IPS DF 4.7 (cell line): Measurements from ENCODE around the gene SLC25A5.
"Not testable (repeated sequence)": the region's sequence is repeated elsewhere in the genome, so short reads cannot be mapped to it uniquely, and the experiment has no call there.

Experiments
- DNase-seq: peaks from one replicate; pipeline ENCODE4 v3.0.0-alpha.2; 2013; ENCODE audit warnings: low spot score; ENCODE audit errors: extremely low read depth

The SLC25A5 gene

GRCh38 chrX:119467842-119468550 lies at the start of gene SLC25A5:
SLC25A5 (plus strand) TSS chrX:119468444; CDS start chrX:119468516, 72 bp downstream.
- no peak for DNase-seq

DNA sequence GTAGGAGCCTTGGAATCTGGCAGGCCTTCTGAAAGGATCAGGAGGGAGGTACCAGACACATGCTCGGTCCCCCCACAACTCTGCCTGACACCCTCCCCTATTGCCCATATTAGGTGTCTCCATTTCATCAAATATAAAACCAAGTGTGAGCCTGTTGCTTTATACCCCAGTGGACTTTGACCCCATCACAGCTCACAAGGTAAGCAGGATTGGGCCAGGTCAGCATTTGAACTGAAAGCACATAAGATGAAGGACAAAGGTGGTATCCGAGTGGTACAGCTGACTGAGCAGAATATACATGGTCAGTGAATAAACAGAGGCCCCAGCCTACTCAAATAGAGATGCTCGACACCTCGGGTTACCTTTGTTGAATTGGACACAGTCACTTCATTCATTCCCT lies 49.1 kb upstream of the SLC25A5 start:
- no peak for DNase-seq

GRCh38 chrX:119419898-119420297 lies 48.3 kb upstream of the SLC25A5 start:
- no peak for DNase-seq

DNA sequence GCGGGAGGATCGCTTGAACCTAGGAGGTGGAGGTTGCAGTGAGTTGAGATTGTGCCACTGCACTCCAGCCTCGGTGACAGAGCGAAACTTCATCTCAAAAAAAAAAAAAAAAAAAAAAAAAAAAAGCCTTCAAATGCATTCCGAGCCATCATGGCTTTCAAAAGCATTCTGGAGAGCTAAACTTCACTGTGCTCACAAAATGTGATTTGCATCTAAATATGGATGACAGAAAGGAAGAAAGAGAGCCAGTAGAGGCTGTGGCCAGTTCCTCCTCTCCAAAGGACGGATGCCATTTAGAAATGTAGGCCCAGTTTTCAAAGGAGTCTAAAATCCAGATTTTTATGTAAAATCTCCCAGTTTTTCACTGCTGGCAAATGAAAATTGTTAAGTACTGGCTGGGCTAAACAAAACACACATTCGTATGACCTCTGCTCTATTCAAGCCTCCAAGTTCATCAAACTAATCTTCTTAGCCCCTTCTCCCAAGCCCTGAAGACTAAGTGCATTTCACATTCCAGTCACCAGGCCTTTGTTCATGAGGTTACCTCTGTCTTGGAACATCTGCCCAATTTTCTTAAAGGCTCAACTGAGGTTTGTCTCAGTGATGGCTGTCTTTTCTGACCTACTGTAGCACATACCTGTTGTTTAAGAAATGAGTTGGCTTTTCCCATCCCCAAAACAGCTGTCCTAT lies 47.1 kb upstream of the SLC25A5 start:
- DNase-seq, result no peak

GRCh38 chrX:119423631-119424030 lies 44.6 kb upstream of the SLC25A5 start:
- DNase-seq, result no peak

- DNase-seq, result no peak
These were observed 43.2 kb upstream of the SLC25A5 start for GRCh38 chrX:119424999-119425398.

DNA sequence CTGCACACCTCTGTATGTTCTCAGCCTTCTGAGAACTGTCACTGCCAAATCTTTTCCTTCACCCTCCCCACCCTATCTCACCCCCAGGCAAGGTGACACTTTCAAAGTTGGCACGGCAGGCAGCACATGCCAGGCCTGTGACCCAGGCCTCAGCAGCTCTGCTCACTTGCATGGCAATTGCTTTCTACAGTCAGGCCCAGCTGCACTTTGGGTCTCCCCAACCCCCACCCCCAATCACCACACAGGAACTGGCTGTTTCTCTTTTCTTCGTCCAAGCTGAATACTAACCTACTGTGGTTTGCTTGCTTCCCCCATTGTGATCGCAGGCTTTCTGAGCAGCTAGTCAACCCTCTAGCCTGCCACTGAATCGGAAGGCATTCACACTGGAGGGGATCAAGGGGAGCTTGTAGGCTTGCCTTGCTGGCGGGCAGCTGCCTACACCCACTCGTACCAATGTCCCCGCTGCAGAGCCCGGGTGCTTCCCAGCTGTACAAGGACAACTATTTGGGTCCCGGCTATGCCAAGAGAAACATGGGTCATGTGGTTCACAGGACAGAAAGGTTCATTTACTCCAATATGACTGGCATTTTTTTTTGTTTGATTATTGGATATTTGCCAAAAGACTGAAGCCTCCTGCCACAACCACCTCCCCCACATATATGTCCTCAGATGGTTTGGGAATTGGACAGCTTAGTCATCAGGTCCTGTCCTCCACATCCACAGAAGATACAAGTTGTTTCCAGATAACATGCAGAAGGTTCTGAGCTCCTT lies 41.0 kb upstream of the SLC25A5 start:
- DNase-seq, result no peak

GRCh38 chrX:119427795-119428185 lies 40.5 kb upstream of the SLC25A5 start:
- no peak for DNase-seq

GRCh38 chrX:119429471-119429870 lies 38.8 kb upstream of the SLC25A5 start:
- DNase-seq, result no peak

GRCh38 chrX:119441295-119441694 lies 26.9 kb upstream of the SLC25A5 start:
- not testable (repeated sequence) for DNase-seq

DNA sequence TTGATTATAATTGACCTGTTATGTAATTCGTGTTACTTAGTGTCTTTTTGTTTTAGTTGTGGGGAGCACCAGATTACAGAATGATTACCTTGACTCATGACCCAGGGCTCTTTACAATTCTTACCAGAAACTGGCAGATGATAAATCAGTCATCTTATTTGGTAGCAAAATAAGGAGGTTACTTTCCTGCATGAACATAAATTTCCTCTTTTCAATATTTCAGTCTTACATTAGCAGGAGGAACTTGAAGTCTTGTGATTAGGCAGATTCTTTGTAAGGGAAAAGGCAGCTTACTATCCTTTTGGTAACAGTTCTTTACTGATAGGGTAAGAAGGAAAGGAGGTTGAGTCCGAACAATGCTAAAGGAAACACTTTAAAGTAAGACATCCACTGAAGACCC lies 26.0 kb upstream of the SLC25A5 start:
- no peak for DNase-seq

DNA sequence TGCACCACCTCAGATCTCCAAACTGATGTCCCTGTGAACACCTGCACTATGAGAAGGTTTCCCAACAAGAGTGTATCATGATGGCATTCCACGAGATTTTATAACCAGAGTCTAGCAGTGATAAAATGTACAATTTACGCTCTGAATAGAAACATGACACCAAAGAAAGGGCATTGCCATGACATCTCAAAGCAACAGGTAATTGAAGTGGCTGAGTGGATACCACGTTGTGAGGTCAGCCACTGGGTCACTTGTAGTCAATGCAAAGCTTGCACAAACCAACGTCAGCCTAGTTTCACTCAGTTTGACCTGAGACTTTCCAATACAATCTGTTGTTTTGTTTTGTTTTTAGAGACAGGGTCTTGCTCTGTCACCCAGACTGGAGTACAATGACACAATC lies 15.0 kb upstream of the SLC25A5 start:
- DNase-seq, result no peak

DNA sequence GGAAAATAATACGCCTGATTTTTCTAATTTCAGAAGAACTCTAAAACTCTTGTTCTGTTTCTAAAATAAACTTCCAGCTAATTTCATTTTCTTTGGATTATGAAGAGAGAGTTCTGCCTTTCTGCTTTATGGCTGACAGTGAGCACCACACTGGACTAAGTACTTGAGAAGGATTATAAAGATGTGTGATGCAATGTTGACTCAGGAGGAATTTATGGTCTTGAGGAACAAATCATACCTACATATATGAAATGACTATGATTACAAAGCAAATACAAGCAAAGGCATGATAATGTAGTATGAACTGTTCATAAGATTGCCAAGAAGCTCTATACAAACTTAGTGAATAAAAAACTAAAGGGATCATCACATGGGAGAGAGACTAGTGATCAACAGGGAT lies 13.0 kb upstream of the SLC25A5 start:
- DNase-seq, result no peak

DNA sequence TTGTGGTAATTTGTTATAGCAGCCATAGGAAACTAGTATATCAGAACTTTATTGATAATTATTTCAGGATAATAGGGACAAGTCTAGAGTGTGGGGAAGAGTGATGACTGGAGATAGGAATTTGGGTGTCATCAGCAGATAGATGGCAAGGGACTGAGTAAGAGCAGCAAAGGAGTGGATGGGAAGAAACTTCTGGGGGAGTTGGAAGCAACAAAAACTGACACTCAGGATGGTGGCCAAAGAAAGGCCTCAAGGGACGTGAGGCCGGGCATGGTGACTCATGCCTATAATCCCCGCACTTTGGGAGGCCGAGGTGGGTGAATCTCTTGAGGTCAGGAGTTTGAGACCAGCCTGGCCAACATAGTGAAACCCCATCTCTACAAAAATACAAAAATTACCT lies 9.1 kb upstream of the SLC25A5 start:
- DNase-seq, result no peak

GRCh38 chrX:119465555-119465954 lies 2.7 kb upstream of the SLC25A5 start:
- no peak for DNase-seq

- DNase-seq, result no peak
These were observed 1.3 kb upstream of the SLC25A5 start for GRCh38 chrX:119466970-119467369.

DNA sequence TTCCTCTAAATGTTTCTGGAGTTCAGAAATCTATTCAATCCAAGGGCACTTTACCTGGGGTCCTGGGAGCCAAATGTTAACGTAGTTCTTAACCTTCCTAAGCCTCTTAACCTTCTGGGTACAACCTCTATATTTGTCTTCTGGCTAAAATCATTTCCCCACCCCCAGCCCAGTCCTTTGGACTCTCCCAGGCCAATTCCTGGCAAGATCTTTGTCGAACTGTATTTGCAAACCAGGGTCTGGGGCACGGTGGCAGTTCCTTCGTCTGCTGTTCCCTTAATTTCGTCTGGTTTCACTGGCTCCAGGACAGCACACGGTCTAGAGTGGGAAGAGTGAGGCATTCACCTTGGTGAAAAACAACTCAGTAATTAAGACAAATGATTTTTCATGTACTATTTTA lies 811 bp upstream of the SLC25A5 start:
- no peak for DNase-seq

- no peak for DNase-seq
These were observed 488 bp downstream of the SLC25A5 start for GRCh38 chrX:119468551-119469312.

GRCh38 chrX:119469313-119469635 lies 1.0 kb downstream of the SLC25A5 start:
- no peak for DNase-seq

GRCh38 chrX:119474615-119475388 lies 6.6 kb downstream of the SLC25A5 start:
- no peak for DNase-seq
